ENCODE data around the gene ANK2. TPM values are rescaled to one million over a fixed set of nuclear protein-coding genes. Genes with fewer than 3 reads are reported as not detected.

ANK2 gene
- total RNA-seq, 5 donors from 2014 or later (not counting 1 experiment from before 2014, with no cell fraction given): 0.25 to 0.62 (median 0.31) TPM; not detected in 1

- DNase-seq (no peak), ATAC-seq (replicated peaks in 1 of 4) (no peak)
- Mint-ChIP-seq H3K27me3 (peaks cover 4 to 6% of the 10 kb centered on the region in 2 donors), H3K27ac (no peak overlapping the region), H3K9me3 (peaks cover 0 to 3% (median 0%) of the 10 kb centered on the region in 3 donors), H3K36me3 (no peaks in the 10 kb centered on the region), H3K4me1 (peaks cover 0 to 1% (median 0%) of the 10 kb centered on the region in 3 donors), H3K4me3 (no peak overlapping the region)
- Histone ChIP-seq H3K27me3 (replicated peaks in 1 of 2; ENCODE audit: control insufficient read depth in 2 of 2, extremely low read depth in 1 of 2, insufficient read depth in 2 of 2, low read length in 1 of 2) (peaks cover 0 to 10% of the 10 kb centered on the region in 2 experiments), H3K36me3 (ENCODE audit: control insufficient read depth in 2 of 2, extremely low read depth in 1 of 2, insufficient read depth in 1 of 2, low read length in 1 of 2) (no peaks in the 10 kb centered on the region), H3K9me3 (no peaks in the 10 kb centered on the region), H3K4me3 (ENCODE audit: control insufficient read depth in 1 of 2, extremely low read depth in 1 of 2, low read length in 1 of 2) (no peak overlapping the region), H3K4me1 (ENCODE audit: control insufficient read depth in 1 of 2, extremely low read depth in 1 of 2, insufficient read depth in 2 of 2, low read length in 2 of 2) (no peaks in the 10 kb centered on the region), H3K27ac (ENCODE audit: low read length) (no peak overlapping the region)
- WGBS (ENCODE audit: insufficient coverage): no CpG with 5 or more reads among the region's 3 CpGs
- ChIA-PET CTCF (interaction anchor here (0.6 to 3.8 kb wide), 15 partner anchors 10 to 1300 kb away, joined by 3 to 24 read pairs (median 4); no protein-coding TSS in a partner anchor), POLR2A (interaction anchor here in 1 of 2 donors (0.7 kb wide), 1 partner anchor 1017 kb away, joined by 17 read pairs; no protein-coding TSS in a partner anchor)
These were observed 344.8 kb downstream of the ANK2 start for GRCh38 chr4:113394108-113394729.

GRCh38 chr4:113394730-113395530 lies 345.5 kb downstream of the ANK2 start:
- Mint-ChIP-seq H3K36me3 (no peaks in the 10 kb centered on the region), H3K4me3 (no peak overlapping the region), H3K27me3 (peaks cover 2 to 6% of the 10 kb centered on the region in 2 donors), H3K9me3 (no peaks in the 10 kb centered on the region), H3K27ac (no peak overlapping the region), H3K4me1 (peaks cover 0 to 1% (median 0%) of the 10 kb centered on the region in 3 donors)
- no peaks in the 10 kb centered on the region for H3K9me3 ChIP-seq
- no CpG with 5 or more reads among the region's 11 CpGs for WGBS (ENCODE audit: insufficient coverage)
- no peaks in the 10 kb centered on the region for H3K36me3 ChIP-seq (ENCODE audit: control insufficient read depth in 2 of 2, extremely low read depth in 1 of 2, insufficient read depth in 1 of 2, low read length in 1 of 2)
- ChIA-PET POLR2A (no interaction called here), CTCF (interaction anchor here (0.5 to 3.8 kb wide), 18 partner anchors 9 to 1300 kb away, joined by 3 to 24 read pairs (median 3); no protein-coding TSS in a partner anchor)
- H3K27ac ChIP-seq (ENCODE audit: low read length): no peak overlapping the region
- H3K4me3 ChIP-seq (ENCODE audit: control insufficient read depth in 1 of 2, extremely low read depth in 1 of 2, low read length in 1 of 2): no peak overlapping the region
- H3K27me3 ChIP-seq (replicated peaks in 1 of 2; ENCODE audit: control insufficient read depth in 2 of 2, extremely low read depth in 1 of 2, insufficient read depth in 2 of 2, low read length in 1 of 2): peaks cover 0 to 10% of the 10 kb centered on the region in 2 experiments
- no peaks in the 10 kb centered on the region for H3K4me1 ChIP-seq (ENCODE audit: control insufficient read depth in 1 of 2, extremely low read depth in 1 of 2, insufficient read depth in 2 of 2, low read length in 2 of 2)
- DNase-seq: peak in 32 of 35 experiments; percentile 1 to 86 (median 18)
- ATAC-seq (replicated peaks in 1 of 4): peak; percentile 75 to 89 (median 82)

DNA sequence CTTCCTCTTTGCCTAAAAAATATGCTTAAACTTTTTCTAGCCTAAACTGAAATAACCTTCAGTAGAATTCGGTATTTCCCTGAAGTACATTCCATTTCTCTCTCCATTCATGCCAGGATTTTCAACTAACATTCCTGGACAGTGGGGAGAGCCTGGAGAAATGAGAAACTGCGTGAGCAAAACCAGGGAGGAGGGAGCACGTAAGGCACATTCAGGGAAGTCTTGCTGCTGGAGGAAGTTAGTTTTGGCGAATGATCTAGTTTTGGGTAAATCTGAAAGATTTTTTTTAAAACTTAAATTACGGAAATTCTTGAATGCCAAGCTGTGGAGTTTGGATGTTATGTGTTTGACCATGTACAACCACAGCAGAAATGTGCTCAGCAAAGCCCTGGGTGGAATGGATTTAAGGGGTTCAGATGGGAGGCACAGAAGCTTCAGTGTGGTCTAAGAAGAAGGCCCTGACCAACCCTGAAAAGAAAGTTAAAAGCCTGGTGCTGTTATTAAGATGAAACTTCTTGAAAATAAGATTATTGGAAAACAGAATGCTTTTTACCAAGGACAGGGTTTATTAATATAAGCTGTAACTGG lies 347.8 kb downstream of the ANK2 start:
- DNase-seq (no peak), ATAC-seq (replicated peaks in 1 of 4) (no peak)
- Histone ChIP-seq H3K27ac (ENCODE audit: low read length) (no peak overlapping the region), H3K4me3 (ENCODE audit: control insufficient read depth in 1 of 2, extremely low read depth in 1 of 2, low read length in 1 of 2) (no peak overlapping the region), H3K9me3 (no peaks in the 10 kb centered on the region), H3K36me3 (ENCODE audit: control insufficient read depth in 2 of 2, extremely low read depth in 1 of 2, insufficient read depth in 1 of 2, low read length in 1 of 2) (no peaks in the 10 kb centered on the region), H3K4me1 (ENCODE audit: control insufficient read depth in 1 of 2, extremely low read depth in 1 of 2, insufficient read depth in 2 of 2, low read length in 2 of 2) (no peaks in the 10 kb centered on the region), H3K27me3 (replicated peaks in 1 of 2; ENCODE audit: control insufficient read depth in 2 of 2, extremely low read depth in 1 of 2, insufficient read depth in 2 of 2, low read length in 1 of 2) (peaks cover 0 to 10% of the 10 kb centered on the region in 2 experiments)
- 86% methylated on average over 4 of the region's 5 CpGs for WGBS (ENCODE audit: insufficient coverage)
- Mint-ChIP-seq H3K27me3 (peaks cover 0 to 3% of the 10 kb centered on the region in 2 donors), H3K27ac (no peak overlapping the region), H3K4me3 (no peak overlapping the region), H3K4me1 (peaks cover 0 to 1% (median 0%) of the 10 kb centered on the region in 3 donors), H3K36me3 (no peaks in the 10 kb centered on the region), H3K9me3 (no peaks in the 10 kb centered on the region)
- CTCF ChIA-PET: interaction anchor here in 1 of 2 donors (0.7 kb wide), 1 partner anchor 1410 kb away, joined by 6 read pairs; no protein-coding TSS in a partner anchor
- POLR2A ChIA-PET: no interaction called here

DNA sequence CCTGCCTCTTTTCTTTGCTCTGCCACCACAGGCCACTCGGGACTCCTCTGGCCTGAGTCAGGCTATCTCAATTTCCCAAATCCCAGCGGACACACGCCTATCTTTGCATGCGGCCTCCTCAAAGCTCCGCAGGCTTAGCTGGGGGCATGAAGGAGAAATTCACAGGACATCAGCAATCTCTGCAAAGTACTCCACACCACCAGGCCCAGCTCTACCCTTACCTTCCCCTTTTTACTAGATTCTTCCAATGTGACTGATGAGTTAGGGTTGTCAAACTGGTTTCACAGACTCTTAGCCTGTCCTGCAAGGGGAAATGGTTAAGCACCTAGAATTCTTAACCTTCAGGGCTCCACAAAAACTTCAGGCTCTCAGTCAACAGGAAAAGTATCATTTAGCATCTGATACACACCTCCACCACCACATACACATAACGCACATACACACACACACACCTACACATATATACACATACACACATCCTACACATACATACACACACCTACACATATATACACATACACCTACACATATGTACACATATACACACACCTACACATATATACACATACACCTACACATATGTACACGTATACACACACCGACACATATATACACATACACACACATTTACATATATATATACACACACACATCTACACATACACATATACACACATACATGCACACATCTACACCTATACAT lies 349.1 kb downstream of the ANK2 start:
- ChIA-PET CTCF (no interaction called here), POLR2A (no interaction called here)
- DNase-seq (no peak), ATAC-seq (replicated peaks in 1 of 4) (no peak)
- no peaks in the 10 kb centered on the region for H3K36me3 Mint-ChIP-seq
- no peaks in the 10 kb centered on the region for H3K27me3 Mint-ChIP-seq
- no peak overlapping the region for H3K4me3 ChIP-seq (ENCODE audit: control insufficient read depth in 1 of 2, extremely low read depth in 1 of 2, low read length in 1 of 2)
- H3K27me3 ChIP-seq (replicated peaks in 1 of 2; ENCODE audit: control insufficient read depth in 2 of 2, extremely low read depth in 1 of 2, insufficient read depth in 2 of 2, low read length in 1 of 2): peaks cover 0 to 10% of the 10 kb centered on the region in 2 experiments
- H3K4me1 Mint-ChIP-seq: peaks cover 0 to 1% (median 0%) of the 10 kb centered on the region in 3 donors
- no peaks in the 10 kb centered on the region for H3K4me1 ChIP-seq (ENCODE audit: control insufficient read depth in 1 of 2, extremely low read depth in 1 of 2, insufficient read depth in 2 of 2, low read length in 2 of 2)
- no peak overlapping the region for H3K27ac Mint-ChIP-seq
- 92% methylated on average over 7 of the region's 8 CpGs for WGBS (ENCODE audit: insufficient coverage)
- no peak overlapping the region for H3K4me3 Mint-ChIP-seq
- H3K9me3 ChIP-seq: no peaks in the 10 kb centered on the region
- H3K27ac ChIP-seq (ENCODE audit: low read length): no peak overlapping the region
- no peaks in the 10 kb centered on the region for H3K9me3 Mint-ChIP-seq
- no peaks in the 10 kb centered on the region for H3K36me3 ChIP-seq (ENCODE audit: control insufficient read depth in 2 of 2, extremely low read depth in 1 of 2, insufficient read depth in 1 of 2, low read length in 1 of 2)

DNA sequence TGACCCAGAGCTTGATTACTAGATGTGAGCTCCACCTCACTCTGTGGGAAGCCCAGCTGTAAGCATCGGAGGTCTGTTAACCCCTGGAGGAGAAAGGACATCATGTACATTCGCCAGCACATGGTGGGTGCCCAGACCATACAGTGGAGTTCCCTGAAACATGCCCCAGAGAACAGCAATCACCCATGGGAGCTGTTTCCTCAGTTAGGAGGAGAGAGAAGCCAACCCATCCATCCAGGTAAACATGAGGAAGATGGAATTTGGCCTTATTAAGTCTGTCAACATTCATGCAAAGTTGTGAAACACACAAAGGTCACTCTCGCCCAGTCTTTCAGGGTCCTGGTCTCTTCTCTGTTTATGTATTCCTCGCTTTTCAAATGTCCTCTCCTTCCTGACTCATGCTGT lies 354.7 kb downstream of the ANK2 start:
- H3K9me3 ChIP-seq: no peaks in the 10 kb centered on the region
- H3K27ac Mint-ChIP-seq: no peak overlapping the region
- no peaks in the 10 kb centered on the region for H3K36me3 ChIP-seq (ENCODE audit: control insufficient read depth in 2 of 2, extremely low read depth in 1 of 2, insufficient read depth in 1 of 2, low read length in 1 of 2)
- no peaks in the 10 kb centered on the region for H3K9me3 Mint-ChIP-seq
- H3K4me1 Mint-ChIP-seq: no peaks in the 10 kb centered on the region
- no peaks in the 10 kb centered on the region for H3K27me3 ChIP-seq (replicated peaks in 1 of 2; ENCODE audit: control insufficient read depth in 2 of 2, extremely low read depth in 1 of 2, insufficient read depth in 2 of 2, low read length in 1 of 2)
- H3K27me3 Mint-ChIP-seq: peaks cover 0 to 2% of the 10 kb centered on the region in 2 donors
- no peak overlapping the region for H3K4me3 Mint-ChIP-seq
- ATAC-seq (replicated peaks in 1 of 4): no peak
- DNase-seq: no peak
- POLR2A ChIA-PET: no interaction called here
- no peak overlapping the region for H3K27ac ChIP-seq (ENCODE audit: low read length)
- no peaks in the 10 kb centered on the region for H3K36me3 Mint-ChIP-seq
- no peaks in the 10 kb centered on the region for H3K4me1 ChIP-seq (ENCODE audit: control insufficient read depth in 1 of 2, extremely low read depth in 1 of 2, insufficient read depth in 2 of 2, low read length in 2 of 2)
- CTCF ChIA-PET: interaction anchor here in 1 of 2 donors (0.6 kb wide), 1 partner anchor 9 kb away, joined by 4 read pairs; no protein-coding TSS in a partner anchor
- H3K4me3 ChIP-seq (ENCODE audit: control insufficient read depth in 1 of 2, extremely low read depth in 1 of 2, low read length in 1 of 2): no peak overlapping the region
- 88% methylated on average over 1 of the region's 4 CpGs for WGBS (ENCODE audit: insufficient coverage)

DNA sequence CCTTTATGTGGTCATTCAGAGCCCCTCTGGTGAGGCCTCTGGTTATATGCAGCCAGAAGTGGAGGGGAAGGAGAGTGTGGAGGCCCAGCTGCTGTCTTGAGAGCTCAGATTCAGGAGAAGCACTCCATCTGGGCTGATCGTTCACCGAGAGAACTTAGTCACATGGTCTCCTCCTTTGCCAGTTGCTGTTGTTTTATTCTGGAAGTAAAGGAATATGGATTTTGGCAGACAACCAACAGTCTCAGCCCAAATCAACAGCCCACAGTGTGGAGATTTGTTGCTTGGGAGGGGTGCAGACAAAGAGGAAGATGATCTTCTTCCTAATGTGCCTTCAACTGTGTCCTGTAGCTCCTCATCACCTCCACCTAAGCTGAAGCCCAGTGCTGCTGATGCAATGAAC lies 355.4 kb downstream of the ANK2 start:
- Histone ChIP-seq H3K4me3 (ENCODE audit: control insufficient read depth in 1 of 2, extremely low read depth in 1 of 2, low read length in 1 of 2) (no peak overlapping the region), H3K27me3 (replicated peaks in 1 of 2; ENCODE audit: control insufficient read depth in 2 of 2, extremely low read depth in 1 of 2, insufficient read depth in 2 of 2, low read length in 1 of 2) (no peaks in the 10 kb centered on the region), H3K27ac (ENCODE audit: low read length) (no peak overlapping the region), H3K4me1 (ENCODE audit: control insufficient read depth in 1 of 2, extremely low read depth in 1 of 2, insufficient read depth in 2 of 2, low read length in 2 of 2) (no peaks in the 10 kb centered on the region), H3K36me3 (ENCODE audit: control insufficient read depth in 2 of 2, extremely low read depth in 1 of 2, insufficient read depth in 1 of 2, low read length in 1 of 2) (no peaks in the 10 kb centered on the region), H3K9me3 (no peaks in the 10 kb centered on the region)
- Mint-ChIP-seq H3K4me3 (no peak overlapping the region), H3K27me3 (peaks cover 2% of the 10 kb centered on the region in 2 donors), H3K4me1 (no peaks in the 10 kb centered on the region), H3K9me3 (no peaks in the 10 kb centered on the region), H3K36me3 (no peaks in the 10 kb centered on the region), H3K27ac (no peak overlapping the region)
- ATAC-seq (replicated peaks in 1 of 4) (no peak), DNase-seq (no peak)
- ChIA-PET POLR2A (no interaction called here), CTCF (no interaction called here)
- WGBS (ENCODE audit: insufficient coverage): 90% methylated on average over 2 of the region's 2 CpGs
